Prostate gland (tissue), 2 donors: Measurements from ENCODE around the gene NLRP1. TPM values are rescaled to one million over a fixed set of nuclear protein-coding genes. Genes with fewer than 3 reads are reported as not detected.

ENCODE experiments used
- DNase-seq: peaks from one replicate; pipeline ENCODE4 v3.0.0-alpha.2; 2019; ENCODE audit warnings: low spot score
- H3K27ac ChIP-seq, 2 donors: fragments of 200-600 bp; sonication (generic); 2 replicates each; pipeline ENCODE4 v1.5.1; 2017 to 2019
- H3K27me3 ChIP-seq: fragments of 200-600 bp; sonication (generic); replicated peaks from 2 replicates; pipeline ENCODE4 v1.5.1; 2019; ENCODE audit not compliant: insufficient read depth
- H3K36me3 ChIP-seq, 2 donors: fragments of 200-600 bp; sonication (generic); 1 replicate in 1 of 2; 2 replicates in 1 of 2; pipeline versions ENCODE4 v1.5.1 to v1.8.1; 2017 to 2019
- H3K4me1 ChIP-seq: fragments of 200-600 bp; sonication (generic); replicated peaks from 2 replicates; pipeline ENCODE4 v1.5.1; 2019
- H3K4me3 ChIP-seq, 2 donors: fragments of 200-600 bp; sonication (generic); 2 replicates each; pipeline ENCODE4 v1.5.1; 2017 to 2019
- H3K9me3 ChIP-seq: fragments of 200-600 bp; sonication (generic); 2 replicates; pipeline ENCODE4 v1.5.1; 2017
- POLR2A ChIP-seq: fragments of 450-650 bp; IDR thresholded peaks from one replicate; pipeline ENCODE4 v1.6.1; 2016; ENCODE audit warnings: antibody characterized with exemption, mild to moderate bottlenecking
- POLR2AphosphoS5 ChIP-seq: sonication (generic); formaldehyde crosslinking; IDR thresholded peaks from one replicate; pipeline ENCODE4 v1.6.1; 2017; ENCODE audit warnings: antibody characterized with exemption
- WGBS: methylation state at CpG from one replicate; pipeline ENCODE4 v1.1.5; 2018; 5-methylcytosine and 5-hydroxymethylcytosine counted together
- intact Hi-C: fragments of 100-400 bp; cut with DNase I; formaldehyde crosslinking; loops from one replicate; pipeline ENCODE4 v1.14.2; 2022
- total RNA-seq, 2 donors: library from RNA; depleted of rRNA; stranded (reverse); fragments of >200 nt; gene quantifications; one replicate each; pipeline ENCODE4 v1.1.0, GENCODE V29; 2016
- TF ChIP-seq, protein P1 (sequence below), 4 experiments: fragments of 200-600 bp in 2 of 4; fragments of 450-650 bp in 2 of 4; sonication (generic) in 2 of 4; IDR thresholded peaks; 1 replicate in 3 of 4; 2 replicates in 1 of 4; pipeline ENCODE4 v1.5.1; 2016 to 2019; ENCODE audit warnings: antibody characterized with exemption in 4 of 4, mild to moderate bottlenecking in 2 of 4, moderate library complexity in 2 of 4

The NLRP1 gene
- total RNA-seq, 2 donors from 2014 or later = 10.7 to 29.9 TPM

DNA sequence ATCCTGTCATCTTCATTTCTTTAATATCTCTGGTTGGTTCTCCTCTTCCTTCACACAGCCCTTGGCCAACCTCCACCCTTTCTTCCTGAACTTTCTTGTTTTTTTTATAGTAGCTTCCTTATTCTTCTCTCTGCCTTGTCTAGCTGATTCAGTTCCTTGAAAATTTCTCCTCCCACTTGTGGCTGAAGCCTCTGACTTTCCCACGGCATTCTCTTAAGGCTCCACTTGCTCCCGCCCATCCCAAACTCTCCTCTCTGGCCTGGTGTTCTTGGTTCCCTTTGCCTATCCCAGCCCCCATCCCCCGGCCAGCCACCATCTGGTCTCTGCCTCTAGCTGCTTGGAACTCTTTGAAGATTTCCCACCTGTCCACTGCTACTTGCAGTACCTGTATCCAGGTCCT, 29.1 kb downstream of the NLRP1 start:
- Histone ChIP-seq H3K4me1 (no peaks in the 10 kb centered on the region), H3K4me3 (no peak overlapping the region), H3K27me3 (no peaks in the 10 kb centered on the region), H3K27ac (no peak overlapping the region), H3K9me3 (no peaks in the 10 kb centered on the region), H3K36me3 (no peaks in the 10 kb centered on the region)
- TF ChIP-seq, protein P1, sequence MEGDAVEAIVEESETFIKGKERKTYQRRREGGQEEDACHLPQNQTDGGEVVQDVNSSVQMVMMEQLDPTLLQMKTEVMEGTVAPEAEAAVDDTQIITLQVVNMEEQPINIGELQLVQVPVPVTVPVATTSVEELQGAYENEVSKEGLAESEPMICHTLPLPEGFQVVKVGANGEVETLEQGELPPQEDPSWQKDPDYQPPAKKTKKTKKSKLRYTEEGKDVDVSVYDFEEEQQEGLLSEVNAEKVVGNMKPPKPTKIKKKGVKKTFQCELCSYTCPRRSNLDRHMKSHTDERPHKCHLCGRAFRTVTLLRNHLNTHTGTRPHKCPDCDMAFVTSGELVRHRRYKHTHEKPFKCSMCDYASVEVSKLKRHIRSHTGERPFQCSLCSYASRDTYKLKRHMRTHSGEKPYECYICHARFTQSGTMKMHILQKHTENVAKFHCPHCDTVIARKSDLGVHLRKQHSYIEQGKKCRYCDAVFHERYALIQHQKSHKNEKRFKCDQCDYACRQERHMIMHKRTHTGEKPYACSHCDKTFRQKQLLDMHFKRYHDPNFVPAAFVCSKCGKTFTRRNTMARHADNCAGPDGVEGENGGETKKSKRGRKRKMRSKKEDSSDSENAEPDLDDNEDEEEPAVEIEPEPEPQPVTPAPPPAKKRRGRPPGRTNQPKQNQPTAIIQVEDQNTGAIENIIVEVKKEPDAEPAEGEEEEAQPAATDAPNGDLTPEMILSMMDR (IDR thresholded peaks at IDR 0.05) = no peak
- intact Hi-C loops = no loop called here
- 46% methylated on average over 3 of the region's 3 CpGs for WGBS
- DNase-seq = no peak

- H3K9me3 ChIP-seq = no peaks in the 10 kb centered on the region
- TF ChIP-seq POLR2A (no peak), POLR2AphosphoS5 (no peak)
- TF ChIP-seq, protein P1 (IDR thresholded peaks at IDR 0.05) = no peak
Measured at GRCh38 chr17:5553479-5553878, 30.8 kb downstream of the NLRP1 start.

GRCh38 chr17:5552841-5553240, 31.5 kb downstream of the NLRP1 start:
- no peak overlapping the region for H3K4me3 ChIP-seq
- no peaks in the 10 kb centered on the region for H3K27me3 ChIP-seq
- no peak overlapping the region for H3K27ac ChIP-seq
- TF ChIP-seq POLR2A (no peak), POLR2AphosphoS5 (no peak)
- TF ChIP-seq, protein P1 (IDR thresholded peaks at IDR 0.05) = no peak
- no peaks in the 10 kb centered on the region for H3K36me3 ChIP-seq
- no peak for DNase-seq
- intact Hi-C loops = no loop called here
- H3K9me3 ChIP-seq = no peaks in the 10 kb centered on the region
- H3K4me1 ChIP-seq = no peaks in the 10 kb centered on the region

More at GRCh38 chr17:5553479-5553878, 30.8 kb downstream of the NLRP1 start:
- no peak for DNase-seq
- no peaks in the 10 kb centered on the region for H3K4me1 ChIP-seq
- H3K27ac ChIP-seq = no peak overlapping the region
- intact Hi-C loops = no loop called here
- 70% methylated on average over 3 of the region's 3 CpGs for WGBS
- no peak overlapping the region for H3K4me3 ChIP-seq
- H3K36me3 ChIP-seq = no peaks in the 10 kb centered on the region
- H3K27me3 ChIP-seq = no peaks in the 10 kb centered on the region

- no peak overlapping the region for H3K4me3 ChIP-seq
- no peak overlapping the region for H3K27ac ChIP-seq
- intact Hi-C loops = no loop called here
- no peaks in the 10 kb centered on the region for H3K27me3 ChIP-seq
- no peaks in the 10 kb centered on the region for H3K4me1 ChIP-seq
- WGBS = 70% methylated on average over 9 of the region's 9 CpGs
- no peaks in the 10 kb centered on the region for H3K36me3 ChIP-seq
- no peak for TF ChIP-seq POLR2A
- TF ChIP-seq, protein P1 (IDR thresholded peaks at IDR 0.05) = no peak
- no peak for TF ChIP-seq POLR2AphosphoS5
- no peaks in the 10 kb centered on the region for H3K9me3 ChIP-seq
- no peak for DNase-seq
Measured at GRCh38 chr17:5545051-5545987, 39.0 kb downstream of the NLRP1 start.

DNA sequence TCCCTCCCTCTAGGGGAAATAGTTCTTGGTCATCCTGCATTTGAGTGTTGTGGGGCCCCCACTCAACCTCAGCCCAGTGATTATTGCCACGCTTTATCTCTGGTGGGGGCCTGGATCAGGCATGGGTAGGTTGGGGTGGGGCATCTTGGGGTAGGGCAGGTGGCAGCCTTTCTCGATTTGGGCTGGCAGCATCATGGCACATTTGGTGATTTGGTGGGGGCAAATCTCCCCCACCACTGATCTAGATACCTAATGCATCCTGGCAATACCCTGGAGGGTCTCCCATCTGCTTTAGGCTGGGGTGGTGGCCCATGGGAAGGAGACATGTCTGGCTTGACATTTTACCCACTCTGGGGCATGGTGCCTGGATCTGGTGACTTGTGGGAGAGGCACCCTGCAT, 40.2 kb downstream of the NLRP1 start:
- no peaks in the 10 kb centered on the region for H3K9me3 ChIP-seq
- TF ChIP-seq POLR2AphosphoS5 (no peak), POLR2A (no peak)
- TF ChIP-seq, protein P1 (IDR thresholded peaks at IDR 0.05) = no peak
- no peaks in the 10 kb centered on the region for H3K4me1 ChIP-seq
- no peak overlapping the region for H3K4me3 ChIP-seq
- H3K27ac ChIP-seq = no peak overlapping the region
- intact Hi-C loops = no loop called here
- no peaks in the 10 kb centered on the region for H3K27me3 ChIP-seq
- no peak for DNase-seq
- WGBS = 100% methylated on average over 2 of the region's 2 CpGs
- H3K36me3 ChIP-seq = no peaks in the 10 kb centered on the region
